GM12892 (cell line): ENCODE data around the gene SESTD1.

Experiments used
- DNase-seq: peaks from one replicate; pipeline ENCODE4 v3.0.0; 2011; ENCODE audit not compliant: insufficient read length
- FAIRE-seq: peaks from 2 replicates; lab custom pipeline; 2011; peaks lifted over from hg19 to GRCh38; lab: Jason Lieb, UNC
- POLR2A ChIP-seq: IDR thresholded peaks from 2 replicates; pipeline ENCODE4 v1.6.1; 2011; ENCODE audit warnings: low read depth, low read length, control low read depth
- POLR2AphosphoS5 ChIP-seq: IDR thresholded peaks from 2 replicates; pipeline ENCODE4 v1.6.1; 2011; ENCODE audit warnings: low read depth, low read length, control low read depth
- TAF1 ChIP-seq: IDR thresholded peaks from 2 replicates; pipeline ENCODE4 v1.6.1; 2011; ENCODE audit warnings: low read depth, mild to moderate bottlenecking, control low read depth, low read length, borderline replicate concordance

The SESTD1 gene

DNA sequence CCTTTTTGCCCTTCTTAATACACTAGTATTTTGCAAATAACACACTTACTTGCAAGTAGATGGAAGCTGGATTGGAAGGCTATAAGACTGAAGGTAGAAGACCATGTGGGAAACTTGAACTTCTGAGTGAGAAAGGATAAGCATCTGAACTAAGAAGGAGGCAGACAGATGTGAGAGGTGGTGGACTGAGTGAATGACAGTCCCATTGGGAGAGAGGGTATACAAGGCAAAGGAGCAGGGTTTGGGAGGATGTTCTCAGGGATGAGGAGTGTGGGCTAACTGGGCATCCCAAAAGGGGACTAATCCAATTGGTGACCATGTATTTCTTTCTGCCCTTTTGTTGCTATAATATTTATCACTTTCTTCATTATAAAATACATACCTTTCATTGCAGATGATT is 20.4 kb upstream of the SESTD1 start:
- no peak for FAIRE-seq
- no peak for TF ChIP-seq TAF1
- no peak for TF ChIP-seq POLR2A
- TF ChIP-seq POLR2AphosphoS5 = no peak
- DNase-seq = no peak

DNA sequence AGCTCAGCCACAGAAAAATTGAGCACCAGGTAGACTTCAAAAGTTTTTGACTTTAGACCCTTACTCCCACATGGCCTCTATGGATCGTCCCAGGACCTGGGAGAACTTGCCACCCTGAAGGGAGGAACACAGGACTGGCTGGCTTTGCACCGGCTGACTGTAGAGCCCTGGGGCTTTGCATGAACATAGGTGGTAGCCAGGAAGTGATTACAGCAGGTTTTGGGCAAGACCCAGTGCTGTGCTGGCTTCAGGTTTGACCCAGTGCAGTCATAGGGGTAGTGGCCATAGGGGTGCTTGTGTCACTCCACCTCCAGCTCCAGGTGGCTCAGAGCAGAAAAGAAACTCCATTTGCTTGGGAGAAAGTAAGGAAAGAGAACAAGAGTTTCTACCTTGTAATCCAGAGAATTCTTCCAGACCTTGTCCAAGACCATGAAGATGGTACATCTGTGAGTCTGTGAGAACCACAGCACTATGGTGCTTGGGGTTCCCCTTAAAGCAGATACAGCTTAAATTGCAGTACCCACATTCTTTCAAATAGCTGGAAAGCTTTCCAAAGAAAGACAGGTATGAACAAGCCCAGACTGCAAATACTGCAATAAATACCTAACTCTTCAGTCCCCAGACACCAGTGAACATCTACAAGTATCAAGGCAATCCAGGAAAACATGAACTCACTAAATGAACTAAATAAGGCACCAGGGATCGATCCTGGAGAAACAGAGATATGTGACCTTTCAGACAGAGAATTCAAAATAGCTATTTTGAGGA is 13.0 kb upstream of the SESTD1 start:
- FAIRE-seq (no peak), DNase-seq (no peak)
- TF ChIP-seq POLR2A (no peak), TAF1 (no peak), POLR2AphosphoS5 (no peak)

DNA sequence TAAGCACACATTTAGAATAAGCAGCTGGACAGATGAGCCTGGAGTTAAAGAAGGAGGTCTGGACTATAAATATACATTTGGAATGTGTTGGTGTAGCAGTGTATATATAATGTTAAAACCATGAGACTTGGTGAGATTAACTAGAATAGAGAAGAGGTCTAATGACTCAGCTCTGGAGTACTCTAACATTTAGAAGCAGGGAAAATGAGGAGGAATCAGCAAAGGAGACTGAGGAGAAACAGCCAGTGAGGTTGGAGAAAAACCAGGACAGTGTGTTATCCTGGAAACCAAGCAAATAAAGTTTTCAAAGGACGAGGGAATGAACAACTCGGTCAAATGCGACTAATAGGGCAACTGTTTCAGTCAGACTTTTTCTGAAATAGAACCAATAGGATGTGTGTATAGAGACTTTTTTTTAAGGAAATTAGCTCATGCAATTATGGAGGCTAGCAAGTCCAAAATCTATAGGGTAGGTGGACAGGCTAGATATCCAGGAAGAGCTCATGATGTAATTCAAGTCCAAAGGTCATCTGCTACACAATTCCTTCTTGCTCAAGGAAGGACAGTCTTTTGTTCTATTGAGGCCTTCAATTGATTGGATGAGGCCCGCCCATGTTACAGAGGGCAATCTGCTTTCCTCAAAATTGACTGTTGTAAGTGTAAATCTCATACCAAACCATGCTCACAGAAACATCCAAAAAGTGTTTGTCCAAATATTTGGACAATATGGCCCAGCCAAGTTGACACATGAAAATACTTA is 10.8 kb upstream of the SESTD1 start:
- TF ChIP-seq POLR2AphosphoS5 (no peak), POLR2A (no peak), TAF1 (no peak)
- FAIRE-seq = no peak
- DNase-seq = no peak

DNA sequence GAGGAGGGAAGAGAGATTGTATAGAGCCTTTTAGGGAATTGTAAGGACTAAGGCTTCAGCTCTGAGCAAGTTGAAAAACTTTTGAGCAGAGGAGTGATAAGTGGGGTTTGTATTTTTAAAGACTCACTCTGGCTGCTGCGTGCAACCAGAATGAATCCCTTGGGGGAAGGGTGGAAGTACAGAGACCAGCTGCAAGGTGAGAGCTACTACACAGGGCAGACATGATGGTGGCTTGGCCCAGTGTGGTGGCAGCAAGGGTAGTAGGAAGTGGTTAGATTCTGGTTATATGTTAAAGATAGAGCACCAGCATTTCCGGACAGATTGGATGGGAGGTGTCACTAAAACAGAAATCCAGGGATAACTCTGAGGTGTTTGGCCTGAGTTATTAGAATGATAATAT is 10.1 kb upstream of the SESTD1 start:
- FAIRE-seq (peak; percentile 67), DNase-seq (no peak)
- TF ChIP-seq POLR2A (no peak), TAF1 (no peak), POLR2AphosphoS5 (no peak)

DNA sequence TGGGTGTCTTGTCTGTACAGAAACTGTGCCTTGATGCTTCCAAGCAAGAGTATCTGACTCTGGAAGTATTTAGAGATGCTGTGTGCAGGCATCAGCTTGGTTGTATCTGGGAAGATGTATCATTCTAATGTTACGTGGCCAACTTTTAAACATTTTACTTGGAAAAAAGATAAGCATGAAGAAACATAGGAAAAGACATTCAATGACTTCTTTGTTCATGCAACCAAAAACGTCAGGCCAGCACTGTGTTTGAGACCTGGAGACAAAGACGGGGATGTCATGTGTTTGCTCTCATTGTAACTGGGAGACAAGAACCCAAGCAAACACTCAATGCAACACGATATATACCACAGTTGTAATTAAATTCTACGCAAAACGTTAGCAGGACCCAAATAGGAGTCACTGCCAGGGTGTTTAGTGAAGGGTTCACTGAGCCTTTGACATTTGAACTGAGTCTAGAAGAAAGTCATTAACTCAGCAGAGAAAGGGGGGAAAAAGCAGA is 8.9 kb upstream of the SESTD1 start:
- DNase-seq = no peak
- FAIRE-seq = no peak
- TF ChIP-seq POLR2A (no peak), POLR2AphosphoS5 (no peak), TAF1 (no peak)

DNA sequence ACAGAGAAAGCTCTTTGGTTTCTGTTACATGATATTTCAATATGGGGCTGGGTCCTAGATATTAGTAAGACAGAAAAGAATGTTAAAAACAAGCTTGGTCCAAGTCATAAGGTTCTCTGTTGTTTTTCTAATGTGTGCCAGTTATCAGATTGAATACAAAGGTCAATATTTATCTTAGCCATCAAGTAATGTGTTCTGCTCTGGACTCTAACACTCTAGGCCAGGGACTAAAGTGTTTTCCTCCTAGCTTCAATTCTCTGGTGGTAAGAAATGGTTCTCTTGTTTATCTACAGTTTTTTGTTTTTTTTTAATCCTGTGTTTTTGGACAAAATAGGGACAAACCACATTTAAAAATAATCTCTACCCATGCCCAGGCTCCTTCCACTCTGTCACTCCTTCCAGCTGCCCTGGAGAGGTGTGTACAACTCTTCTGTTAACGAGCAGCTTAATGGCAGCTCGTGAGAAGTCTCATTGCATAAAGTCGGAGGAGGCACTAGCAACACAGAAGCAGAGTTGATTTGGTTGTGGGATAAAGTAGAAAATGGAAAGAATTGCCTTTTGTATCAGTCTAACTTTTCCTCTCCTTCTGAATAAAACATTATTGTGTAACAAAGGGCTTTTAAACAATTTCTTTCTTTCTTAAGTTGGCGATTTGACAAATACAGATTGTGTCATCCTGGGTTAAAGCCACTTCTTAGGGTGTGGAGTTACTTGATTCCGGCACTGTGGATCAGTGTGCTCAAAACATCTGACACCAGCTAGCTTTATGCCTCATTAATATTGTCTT is 8.0 kb upstream of the SESTD1 start:
- TF ChIP-seq TAF1 = no peak
- no peak for TF ChIP-seq POLR2A
- no peak for TF ChIP-seq POLR2AphosphoS5
- DNase-seq = no peak
- no peak for FAIRE-seq

DNA sequence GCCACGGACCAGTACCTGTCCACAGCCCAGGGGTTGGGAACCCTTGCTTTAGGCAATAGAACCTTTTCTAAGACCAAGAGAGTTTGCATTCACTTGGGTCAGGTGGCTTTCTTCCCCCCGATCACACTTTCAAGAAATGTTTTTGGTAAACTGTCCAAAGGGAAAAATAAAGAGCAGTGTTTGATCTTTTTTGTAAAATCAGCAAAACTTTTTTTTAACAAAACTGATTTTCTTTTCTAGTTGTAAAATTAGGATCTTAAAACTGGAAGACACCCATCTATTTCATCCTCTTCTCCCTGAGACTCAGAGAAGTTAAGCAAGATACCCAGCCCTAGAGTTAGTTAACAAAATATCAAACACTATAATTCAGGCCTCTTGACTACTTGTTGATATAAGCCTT is 6.1 kb upstream of the SESTD1 start:
- no peak for FAIRE-seq
- TF ChIP-seq POLR2A = no peak
- no peak for TF ChIP-seq POLR2AphosphoS5
- TF ChIP-seq TAF1 = no peak
- no peak for DNase-seq

DNA sequence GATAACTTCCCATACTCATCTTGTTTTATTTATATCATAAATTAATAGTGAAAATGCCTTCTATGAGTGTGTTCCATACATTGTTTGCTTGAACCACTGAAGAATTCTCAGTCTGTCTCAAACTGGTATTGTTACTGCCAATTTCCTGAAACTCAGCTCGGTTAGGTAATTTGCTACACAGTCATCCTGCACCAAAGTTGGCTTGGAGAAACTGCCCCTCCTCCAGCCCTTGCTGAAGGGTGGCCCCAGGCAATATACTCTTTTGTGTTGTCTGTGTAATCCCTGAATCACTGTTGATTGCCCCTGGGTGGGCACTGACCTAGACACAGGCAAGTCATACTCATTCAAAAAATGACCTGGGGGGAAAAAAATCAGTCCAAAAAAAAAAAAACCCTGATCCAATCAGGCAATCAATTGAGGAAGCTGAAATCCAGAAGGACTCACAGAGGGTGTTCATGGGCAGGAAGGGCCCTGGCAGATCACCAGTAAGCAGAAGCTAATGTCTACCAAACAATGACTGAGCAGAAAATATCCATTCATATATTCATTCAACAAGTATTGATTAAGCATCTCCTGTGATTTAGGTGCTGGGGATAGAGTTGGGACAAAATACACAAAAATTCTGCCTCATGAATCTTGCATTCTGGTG is 3.8 kb upstream of the SESTD1 start:
- DNase-seq (no peak), FAIRE-seq (peak; percentile 90)
- TF ChIP-seq POLR2A (no peak), POLR2AphosphoS5 (no peak), TAF1 (no peak)

DNA sequence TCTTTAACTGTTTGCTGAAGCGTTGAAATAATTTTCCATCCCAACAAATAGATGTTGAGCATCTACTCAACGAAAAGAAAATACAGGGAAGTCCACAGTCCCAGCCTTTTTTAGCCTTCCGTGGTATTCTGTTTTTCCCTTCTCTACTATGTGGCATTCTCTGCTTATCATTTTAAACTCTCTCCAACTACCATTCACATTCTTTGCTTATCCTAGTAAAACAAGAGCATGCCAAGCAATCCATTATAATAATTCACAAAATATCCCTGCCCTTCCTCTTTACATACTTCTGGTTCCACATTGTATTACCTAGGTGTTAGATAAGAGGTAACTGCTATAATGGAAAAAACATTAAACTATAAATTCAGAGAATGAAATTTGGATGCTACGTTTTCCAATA is 1.6 kb upstream of the SESTD1 start:
- FAIRE-seq (no peak), DNase-seq (no peak)
- no peak for TF ChIP-seq TAF1
- no peak for TF ChIP-seq POLR2A
- TF ChIP-seq POLR2AphosphoS5 = no peak

DNA sequence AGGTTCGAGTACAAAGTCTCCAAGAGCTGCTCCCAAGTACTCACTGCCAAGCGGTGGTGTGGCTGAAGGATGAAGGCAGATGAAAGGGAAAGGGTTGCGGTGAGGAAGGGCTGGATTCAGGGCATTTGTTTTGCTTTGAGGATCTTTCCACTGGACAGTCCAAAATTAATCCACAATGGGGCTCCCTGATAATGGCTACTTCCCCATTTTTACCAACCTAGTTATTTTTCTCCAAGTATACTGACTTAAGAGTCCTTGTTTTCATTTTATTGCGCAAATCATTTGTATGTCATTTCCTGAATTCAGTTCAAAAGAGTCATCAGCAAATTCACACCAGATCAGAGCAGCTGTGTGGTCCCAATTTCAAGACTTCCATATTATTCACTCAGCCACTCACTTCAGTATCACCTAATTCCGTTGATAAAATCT is 464 bp upstream of the SESTD1 start:
- FAIRE-seq (peak; percentile 40), DNase-seq (no peak)
- TF ChIP-seq POLR2AphosphoS5 (no peak), POLR2A (no peak), TAF1 (no peak)

DNA sequence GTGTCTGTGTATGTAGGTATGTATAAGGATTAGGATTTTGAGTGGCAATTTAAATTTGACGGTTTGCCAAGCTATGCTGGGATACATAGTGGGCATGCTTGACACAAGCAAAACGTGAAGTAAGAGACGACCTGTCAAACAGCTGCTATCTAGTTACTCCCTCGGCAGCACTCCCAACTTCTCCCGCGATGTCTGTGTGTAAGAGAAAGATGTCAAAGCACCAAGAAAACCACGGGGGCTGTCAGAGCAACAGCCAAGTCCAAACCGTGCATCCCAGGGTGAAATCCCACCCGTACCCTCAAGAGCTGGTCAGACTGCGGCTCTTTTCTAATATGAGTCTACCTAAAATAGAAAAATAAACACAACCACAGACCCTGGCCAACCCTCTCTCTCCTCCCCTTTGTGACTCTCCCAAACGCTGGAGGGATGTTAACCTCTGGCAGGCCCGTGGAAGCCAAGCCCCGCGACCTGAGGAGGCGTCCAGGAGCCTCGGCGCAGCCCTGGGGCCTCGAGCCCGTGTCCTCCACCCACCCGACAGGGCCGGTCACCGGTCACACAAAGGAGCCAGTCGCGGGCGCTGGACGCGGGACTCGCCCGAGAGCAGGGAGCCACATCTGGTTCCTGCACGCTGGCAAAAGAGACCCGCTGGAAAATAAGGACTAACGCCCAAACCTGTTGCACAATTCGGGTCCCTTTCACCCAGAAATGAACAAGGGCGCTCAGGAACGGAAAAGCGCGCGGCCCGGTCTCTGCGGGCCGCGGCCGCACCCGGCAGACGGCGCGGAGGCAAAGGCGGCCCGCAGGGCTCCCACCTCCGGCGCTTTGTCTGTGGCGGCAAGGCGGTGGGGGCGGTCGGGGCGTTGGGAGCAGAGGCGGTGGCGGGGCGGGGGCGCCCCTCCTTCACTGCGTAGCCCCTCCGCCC is 925 bp downstream of the SESTD1 start:
- TF ChIP-seq POLR2A (peak; percentile 10; the same call in 1 of the 2 replicates), POLR2AphosphoS5 (no peak)
- peak; percentile 84 for FAIRE-seq

More for the DNA sequence above, 925 bp downstream of the SESTD1 start:
- DNase-seq = peak; percentile 27
